H1 (cell line): ENCODE data around the gene SLAMF1. TPM values are rescaled to one million over a fixed set of nuclear protein-coding genes. Genes with fewer than 3 reads are reported as not detected.

Source experiments
- CTCF ChIA-PET: fragments of 300-600 bp; sonication (Branson Sonifier 250); formaldehyde crosslinking; loops from one replicate; lab custom pipeline; 2021; ENCODE audit not compliant: partially characterized antibody; lab: Charles Lee
- POLR2A ChIA-PET: fragments of 300-600 bp; sonication (Branson Sonifier 250); formaldehyde crosslinking; loops from one replicate; lab custom pipeline; 2021; ENCODE audit warnings: inconsistent platforms; ENCODE audit not compliant: partially characterized antibody; lab: Charles Lee
- DNase-seq, 2 experiments: peaks; one replicate each; pipeline versions ENCODE4 v3.0.0 to v3.0.0-alpha.2; 2010 to 2022; ENCODE audit warnings: low spot score in 2 of 2, low read depth in 1 of 2, mixed read lengths in 1 of 2
- FAIRE-seq: peaks from 2 replicates; lab custom pipeline; 2011; peaks lifted over from hg19 to GRCh38; lab: Jason Lieb, UNC
- H2AFZ ChIP-seq: 2 replicates; pipeline ENCODE4 v1.8.1; 2012; ENCODE audit warnings: low read length, inconsistent platforms
- H2AK5ac ChIP-seq: 2 replicates; pipeline ENCODE4 v1.6.1; 2013; ENCODE audit warnings: low read depth, low read length
- H2BK120ac ChIP-seq: replicated peaks from 2 replicates; pipeline ENCODE3; 2013; ENCODE audit warnings: low read depth, low read length, inconsistent platforms
- H2BK12ac ChIP-seq: 2 replicates; pipeline ENCODE4 v1.6.1; 2013; ENCODE audit warnings: low read depth, low read length
- H2BK15ac ChIP-seq: 2 replicates; pipeline ENCODE4 v1.6.1; 2013; ENCODE audit warnings: low read length
- H2BK20ac ChIP-seq: 2 replicates; pipeline ENCODE4 v1.6.1; 2013; ENCODE audit warnings: low read length
- H2BK5ac ChIP-seq: 2 replicates; pipeline ENCODE4 v1.6.1; 2013; ENCODE audit warnings: low read depth, low read length
- H3K14ac ChIP-seq: 2 replicates; pipeline ENCODE4 v1.6.1; 2013; ENCODE audit warnings: inconsistent platforms; ENCODE audit not compliant: insufficient read length
- H3K18ac ChIP-seq: 2 replicates; pipeline ENCODE4 v1.6.1; 2013; ENCODE audit warnings: low read length; ENCODE audit errors: extremely low read depth
- H3K23ac ChIP-seq: 2 replicates; pipeline ENCODE4 v1.6.1; 2013; ENCODE audit warnings: inconsistent platforms; ENCODE audit not compliant: insufficient read length
- H3K23me2 ChIP-seq: 2 replicates; pipeline ENCODE4 v1.6.1; 2013; ENCODE audit warnings: low read depth, low read length
- H3K27ac ChIP-seq: 2 replicates; pipeline ENCODE4 v1.6.1; 2011; ENCODE audit warnings: low read depth, low read length, inconsistent platforms
- H3K27me3 ChIP-seq, 4 experiments: replicated peaks in 1 of 4; 1 replicate in 1 of 4; 2 replicates in 3 of 4; pipeline versions ENCODE4 v1.6.1 to v1.8.1; 2011 to 2013; ENCODE audit warnings: low read length in 3 of 4, mild to moderate bottlenecking in 3 of 4, inconsistent platforms in 2 of 4, mixed read lengths in 2 of 4, moderate library complexity in 1 of 4; ENCODE audit not compliant: control insufficient read depth in 3 of 4, insufficient read depth in 3 of 4; ENCODE audit errors: extremely low read depth in 1 of 4
- H3K36me3 ChIP-seq, 4 experiments: 2 replicates each; pipeline versions ENCODE4 v1.6.1 to v1.8.1; 2011 to 2013; ENCODE audit warnings: mild to moderate bottlenecking in 4 of 4, low read length in 3 of 4, moderate library complexity in 2 of 4, control low read depth in 1 of 4, inconsistent platforms in 1 of 4; ENCODE audit not compliant: insufficient read depth in 4 of 4, control insufficient read depth in 2 of 4
- H3K4ac ChIP-seq: replicated peaks from 2 replicates; pipeline ENCODE3; 2013; ENCODE audit warnings: low read length, low read depth, mixed read lengths, inconsistent platforms; ENCODE audit not compliant: insufficient read length
- H3K4me1 ChIP-seq, 4 experiments: replicated peaks in 1 of 4; 1 replicate in 1 of 4; 2 replicates in 3 of 4; pipeline versions ENCODE4 v1.6.1 to v1.8.1; 2011 to 2013; ENCODE audit warnings: low read length in 3 of 4, inconsistent platforms in 2 of 4, mixed read lengths in 1 of 4; ENCODE audit not compliant: insufficient read depth in 4 of 4, control insufficient read depth in 3 of 4
- H3K4me2 ChIP-seq, 2 experiments: 2 replicates each; pipeline versions ENCODE4 v1.6.1 to v1.8.1; 2011 to 2013; ENCODE audit warnings: low read depth in 2 of 2, low read length in 2 of 2, control low read depth in 1 of 2, inconsistent platforms in 1 of 2, mild to moderate bottlenecking in 1 of 2; ENCODE audit not compliant: insufficient read depth in 1 of 2
- H3K4me3 ChIP-seq, 4 experiments: fragments of 200-600, 300-600 bp in 1 of 4; sonication (generic), shearing (Covaris generic), sonication (Bioruptor Twin) in 1 of 4; 2 replicates each; pipeline versions ENCODE4 v1.5.1 to v1.8.1; 2011 to 2016; ENCODE audit warnings: low read length in 4 of 4, low read depth in 3 of 4, control low read depth in 2 of 4, inconsistent platforms in 2 of 4, mild to moderate bottlenecking in 2 of 4, mixed read lengths in 1 of 4, moderate library complexity in 1 of 4; ENCODE audit not compliant: insufficient read depth in 2 of 4; ENCODE audit errors: extremely low read depth in 1 of 4
- H3K56ac ChIP-seq: replicated peaks from 2 replicates; pipeline ENCODE3; 2013; ENCODE audit warnings: low read depth, mild to moderate bottlenecking, mixed read lengths, low read length, inconsistent platforms; ENCODE audit not compliant: insufficient read length
- H3K79me1 ChIP-seq: 2 replicates; pipeline ENCODE4 v1.6.1; 2013; ENCODE audit warnings: low read depth, low read length, control low read depth
- H3K79me2 ChIP-seq, 2 experiments: 2 replicates each; pipeline versions ENCODE4 v1.6.1 to v1.8.1; 2012 to 2013; ENCODE audit warnings: low read length in 2 of 2, mild to moderate bottlenecking in 2 of 2, inconsistent platforms in 1 of 2; ENCODE audit not compliant: insufficient read depth in 2 of 2, control insufficient read depth in 1 of 2
- H3K9ac ChIP-seq, 4 experiments: replicated peaks in 1 of 4; 1 replicate in 1 of 4; 2 replicates in 3 of 4; pipeline versions ENCODE4 v1.6.1 to v1.8.1; 2011 to 2013; ENCODE audit warnings: low read depth in 3 of 4, low read length in 3 of 4, control low read depth in 2 of 4, mild to moderate bottlenecking in 2 of 4, moderate library complexity in 2 of 4, inconsistent platforms in 1 of 4; ENCODE audit errors: extremely low read depth in 1 of 4
- H3K9me3 ChIP-seq, 2 experiments: 2 replicates each; pipeline versions ENCODE4 v1.6.1 to v1.8.1; 2012 to 2013; ENCODE audit warnings: mild to moderate bottlenecking in 2 of 2, moderate library complexity in 2 of 2, control low read depth in 1 of 2, inconsistent platforms in 1 of 2, low read depth in 1 of 2, low read length in 1 of 2, mixed read lengths in 1 of 2; ENCODE audit not compliant: insufficient read depth in 2 of 2
- H4K20me1 ChIP-seq, 2 experiments: replicated peaks in 1 of 2; 2 replicates each; pipeline versions ENCODE3 to v1.8.1; 2011 to 2013; ENCODE audit warnings: inconsistent platforms in 2 of 2, low read length in 2 of 2, mild to moderate bottlenecking in 1 of 2; ENCODE audit not compliant: insufficient read depth in 2 of 2, control insufficient read depth in 1 of 2
- H4K5ac ChIP-seq: 2 replicates; pipeline ENCODE4 v1.6.1; 2013; ENCODE audit warnings: low read length, low read depth, mixed read lengths, inconsistent platforms; ENCODE audit not compliant: insufficient read length
- H4K8ac ChIP-seq: 2 replicates; pipeline ENCODE4 v1.8.0; 2013; ENCODE audit warnings: mild to moderate bottlenecking, moderate library complexity, low read length, inconsistent platforms; ENCODE audit not compliant: insufficient read depth; ENCODE audit errors: extremely low read depth
- H4K91ac ChIP-seq: replicated peaks from 2 replicates; pipeline ENCODE3; 2013; ENCODE audit warnings: low read length, mixed read lengths, inconsistent platforms; ENCODE audit not compliant: insufficient read length
- CREB1 ChIP-seq: IDR thresholded peaks from 2 replicates; pipeline ENCODE4 v1.6.1; 2012; ENCODE audit warnings: inconsistent platforms
- CTBP2 ChIP-seq: IDR thresholded peaks from 2 replicates; pipeline ENCODE4 v1.7.0; 2011; ENCODE audit warnings: borderline replicate concordance, mild to moderate bottlenecking, moderate library complexity, mixed read lengths, low read length; ENCODE audit not compliant: insufficient read depth, insufficient read length
- FOSL1 ChIP-seq: IDR thresholded peaks from 2 replicates; pipeline ENCODE4 v1.6.1; 2011; ENCODE audit warnings: mild to moderate bottlenecking, low read depth, low read length, moderate library complexity; ENCODE audit not compliant: insufficient read depth
- HDAC2 ChIP-seq, 2 experiments: fragments of 300-600 bp in 1 of 2; sonication (generic) in 1 of 2; IDR thresholded peaks; 2 replicates each; pipeline ENCODE4 v1.6.1; 2011 to 2012; ENCODE audit warnings: low read depth in 2 of 2, low read length in 2 of 2, mild to moderate bottlenecking in 2 of 2, moderate library complexity in 2 of 2, borderline replicate concordance in 1 of 2, inconsistent platforms in 1 of 2
- HDAC6 ChIP-seq: IDR thresholded peaks from one replicate; pipeline ENCODE4 v1.7.1; 2012; ENCODE audit warnings: low read depth, mild to moderate bottlenecking, inconsistent platforms, low read length, moderate library complexity
- KDM1A ChIP-seq: fragments of 200-600, 300-600 bp; sonication (generic); IDR thresholded peaks from 2 replicates; pipeline ENCODE4 v1.7.1; 2016; ENCODE audit warnings: mild to moderate bottlenecking, low read length, borderline replicate concordance
- KDM4A ChIP-seq: IDR thresholded peaks from one replicate; pipeline ENCODE4 v1.7.1; 2012; ENCODE audit warnings: low read depth, mild to moderate bottlenecking, moderate library complexity, low read length, inconsistent platforms; ENCODE audit not compliant: severe bottlenecking
- KDM5A ChIP-seq: fragments of 200-600 bp; IDR thresholded peaks from 2 replicates; pipeline ENCODE4 v1.7.1; 2012; ENCODE audit warnings: mild to moderate bottlenecking, low read length, inconsistent platforms, mixed read lengths
- RBBP5 ChIP-seq: IDR thresholded peaks from 2 replicates; pipeline ENCODE4 v1.7.1; 2012; ENCODE audit warnings: low read depth, mild to moderate bottlenecking, inconsistent platforms, low read length, moderate library complexity, borderline replicate concordance
- SAP30 ChIP-seq: fragments of 300-600 bp; sonication (generic); IDR thresholded peaks from 2 replicates; pipeline ENCODE4 v1.7.1; 2012; ENCODE audit warnings: low read length, moderate library complexity, mild to moderate bottlenecking, inconsistent platforms; ENCODE audit not compliant: insufficient read depth, insufficient replicate concordance
- TCF12 ChIP-seq: IDR thresholded peaks from 2 replicates; pipeline ENCODE4 v1.6.1; 2011; ENCODE audit warnings: low read depth, mild to moderate bottlenecking, low read length
- WGBS, 2 experiments: shearing (Covaris generic) in 1 of 2; methylation state at CpG; one replicate each; pipeline versions ENCODE4 v1.1.6 to v1.1.7; 2013 to 2015; ENCODE audit warnings: low lambda C conversion rate in 2 of 2, mixed read lengths in 2 of 2, inconsistent platforms in 1 of 2, low coverage in 1 of 2, missing lambda C conversion rate in 1 of 2; ENCODE audit not compliant: insufficient replicate concordance in 2 of 2, insufficient coverage in 1 of 2, insufficient read length in 1 of 2; ENCODE audit errors: extremely low coverage in 1 of 2, missing lambda C conversion rate in 1 of 2; 5-methylcytosine and 5-hydroxymethylcytosine counted together
- polyA plus RNA-seq, 7 experiments: library from polyadenylated mRNA; depleted of rRNA in 3 of 7; stranded (reverse) in 5 of 7; unstranded in 2 of 7; fragments of >200 nt in 5 of 7; fragments of 200-250 nt in 2 of 7; gene quantifications; 1 replicate in 5 of 7; 2 replicates in 1 of 7; 4 replicates in 1 of 7; pipeline versions ENCODE4 v1.2.1 to v1.2.3, GENCODE V29; 2011 to 2013; ENCODE audit warnings: missing spikeins in 2 of 7, mixed read lengths in 2 of 7
- total RNA-seq: library from RNA; stranded (reverse); fragmentation: NEBNext Ultra II Directional; extraction: Animal tissue kit (Norgen Biotek cat#: 25700); gene quantifications from 2 replicates; pipeline ENCODE4 v1.2.1, GENCODE V29; 2021

SLAMF1 gene
- total and polyA plus RNA-seq, 2 of the 8 experiments (the other 6 are each of a cell fraction or from before 2014, with no cell fraction given) = not detected

- no peaks in the 10 kb centered on the region for H4K20me1 ChIP-seq
- H3K14ac ChIP-seq = no peak overlapping the region
- 90% methylated on average over 5 of the region's 5 CpGs; no CpG with 5 or more reads in 1 of the 2 experiments for WGBS, 2 experiments
- no peaks in the 10 kb centered on the region; a peak in 1 of 7 replicates for H3K27me3 ChIP-seq
- H3K4me2 ChIP-seq = no peak overlapping the region
- no peak overlapping the region for H3K56ac ChIP-seq
- peaks cover 0 to 2% of the 10 kb centered on the region in 2 experiments; a peak in 1 of 4 replicates for H3K9me3 ChIP-seq
- no peak overlapping the region for H2BK120ac ChIP-seq
- no peak overlapping the region for H2BK12ac ChIP-seq
- no peak overlapping the region for H2BK5ac ChIP-seq
- H3K36me3 ChIP-seq = no peaks in the 10 kb centered on the region
- no peak overlapping the region for H4K91ac ChIP-seq
- no peak overlapping the region for H3K9ac ChIP-seq
- no peak for DNase-seq
- H4K8ac ChIP-seq = no peak overlapping the region
- no peak overlapping the region for H3K4ac ChIP-seq
- no peak overlapping the region for H4K5ac ChIP-seq
- H3K18ac ChIP-seq = no peak overlapping the region
- no peak overlapping the region for H2BK15ac ChIP-seq
- no peaks in the 10 kb centered on the region for H3K79me1 ChIP-seq
- no peaks in the 10 kb centered on the region for H3K23me2 ChIP-seq
- no peak for FAIRE-seq
- ChIA-PET CTCF (interaction anchor here (2.7 to 4.2 kb wide), 2 partner anchors 18 to 24 kb away, joined by 10 to 12 read pairs; no protein-coding TSS in a partner anchor), POLR2A (no interaction called here)
- H2BK20ac ChIP-seq = no peak overlapping the region
- no peak overlapping the region for H2AK5ac ChIP-seq
- H3K4me3 ChIP-seq = no peak overlapping the region
- no peak overlapping the region for H3K27ac ChIP-seq
- H2AFZ ChIP-seq = no peak overlapping the region
- peaks cover 0 to 11% (median 6%) of the 10 kb centered on the region in 4 experiments; a peak in 2 of 7 replicates for H3K4me1 ChIP-seq
- H3K23ac ChIP-seq = no peak overlapping the region
- H3K79me2 ChIP-seq = no peaks in the 10 kb centered on the region
- TF ChIP-seq TCF12 (no peak), FOSL1 (no peak), SAP30 (no peak), HDAC6 (no peak), KDM5A (no peak), CREB1 (no peak), CTBP2 (no peak), KDM1A (no peak), RBBP5 (no peak), KDM4A (no peak), HDAC2 (IDR thresholded peaks at IDR 0.05; ENCODE audit: borderline replicate concordance in 1 of 2, low read depth in 2 of 2, low read length in 2 of 2) (no peak)
Observed at GRCh38 chr1:160657250-160657781, 10.5 kb upstream of the SLAMF1 start.
